HG02571 (cell line): ENCODE data around the gene ATP6V0A1.
"Not testable (repeated sequence)": the region's sequence is repeated elsewhere in the genome, so short reads cannot be mapped to it uniquely, and the experiment has no call there.

Experiments used
- ATAC-seq: cut with Tn5 transposase; IDR thresholded peaks from one replicate; pipeline ENCODE4 v1.9.1; 2021; ENCODE audit warnings: mild to moderate bottlenecking, moderate library complexity; ENCODE audit not compliant: unreplicated experiment

The ATP6V0A1 gene

DNA sequence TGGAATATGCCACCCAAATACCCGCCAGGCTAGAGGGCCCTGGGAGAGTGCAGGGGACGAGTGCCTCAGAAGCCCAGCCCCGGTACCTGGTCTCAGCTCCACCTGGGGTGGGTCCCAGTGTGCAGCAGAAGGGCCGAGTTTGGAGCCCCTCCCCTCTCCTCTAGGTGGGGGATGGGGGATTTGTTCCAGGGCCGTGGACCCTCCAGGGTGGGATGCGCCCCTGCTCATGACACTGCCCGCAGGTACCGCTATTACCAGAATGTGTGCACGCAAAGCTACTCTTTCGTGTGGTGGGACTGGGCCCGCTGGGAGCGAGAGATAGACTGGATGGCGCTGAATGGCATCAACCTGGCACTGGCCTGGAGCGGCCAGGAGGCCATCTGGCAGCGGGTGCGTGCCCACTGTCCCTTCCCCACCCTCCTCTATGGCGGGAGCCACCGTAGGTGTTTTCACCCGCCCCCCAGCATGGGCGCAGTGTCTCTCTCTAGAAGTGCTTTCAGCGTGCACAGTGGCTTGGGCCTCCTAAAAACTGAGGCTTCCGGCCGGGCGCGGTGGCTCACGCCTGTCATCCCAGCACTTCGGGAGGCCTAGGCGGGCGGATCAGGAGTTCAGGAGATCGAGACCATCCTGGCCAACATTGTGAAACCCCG, 78.6 kb downstream of the ATP6V0A1 start:
- ATAC-seq: no peak

DNA sequence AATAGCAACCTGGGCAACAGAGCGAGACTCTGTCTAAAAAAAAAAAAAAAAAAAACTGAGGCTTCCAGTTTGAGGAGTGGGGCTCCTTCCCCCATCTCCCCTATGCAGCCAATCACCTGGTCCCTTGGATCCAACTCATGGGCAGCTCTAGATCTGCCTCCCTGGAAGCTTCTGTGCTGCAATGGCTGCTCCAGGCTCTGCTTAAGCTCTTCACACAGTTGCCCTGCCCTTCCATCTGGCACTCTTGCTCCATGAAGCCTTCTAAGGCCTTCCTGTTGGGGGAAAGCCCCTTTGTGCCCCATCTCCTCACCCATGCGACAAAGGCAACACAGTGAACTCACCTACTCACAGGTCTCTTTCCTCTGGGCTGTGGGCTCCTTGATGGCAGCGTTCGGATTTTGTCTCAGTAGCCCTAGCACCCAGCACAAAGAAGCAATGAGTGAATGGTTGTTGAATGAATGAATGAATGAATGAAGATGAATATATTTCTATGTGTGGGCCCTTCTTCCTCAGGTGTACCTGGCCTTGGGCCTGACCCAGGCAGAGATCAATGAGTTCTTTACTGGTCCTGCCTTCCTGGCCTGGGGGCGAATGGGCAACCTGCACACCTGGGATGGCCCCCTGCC, 79.3 kb downstream of the ATP6V0A1 start:
- no peak for ATAC-seq

DNA sequence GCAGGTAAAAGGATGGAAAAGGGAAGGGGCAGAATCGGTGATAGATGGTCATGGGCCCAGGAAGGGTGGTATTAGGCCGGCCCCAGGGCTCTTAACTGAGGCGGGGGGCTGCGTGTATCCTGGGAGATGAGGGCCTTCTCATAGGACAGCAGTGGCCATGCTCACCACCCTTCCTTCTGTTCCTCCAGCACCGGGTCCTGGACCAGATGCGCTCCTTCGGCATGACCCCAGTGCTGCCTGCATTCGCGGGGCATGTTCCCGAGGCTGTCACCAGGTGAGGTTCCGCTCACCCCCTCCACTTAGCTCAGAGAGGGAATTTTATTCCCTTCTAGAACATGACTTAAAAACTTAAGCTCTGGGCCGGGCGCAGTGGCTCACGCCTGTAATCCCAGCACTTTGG, 79.8 kb downstream of the ATP6V0A1 start:
- ATAC-seq: no peak

DNA sequence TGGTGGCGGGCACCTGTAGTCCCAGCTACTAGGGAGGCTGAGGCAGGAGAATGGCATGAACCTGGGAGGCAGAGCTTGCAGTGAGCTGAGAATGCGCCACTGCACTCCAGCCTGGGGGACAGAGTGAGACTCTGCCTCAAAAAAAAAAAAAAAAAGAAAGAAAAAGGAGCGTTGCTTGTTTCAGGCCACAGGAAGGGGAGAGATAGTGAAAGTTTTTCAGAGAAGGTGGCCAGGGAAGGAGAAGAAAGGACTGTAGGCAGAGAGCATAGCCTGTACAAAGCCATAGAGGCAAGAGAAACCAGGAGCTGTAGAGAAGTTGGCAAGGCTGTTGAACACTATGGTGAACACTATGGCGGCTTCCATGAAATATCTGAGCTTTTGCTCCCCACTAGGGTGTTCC, 81.9 kb downstream of the ATP6V0A1 start:
- ATAC-seq: not testable (repeated sequence)

DNA sequence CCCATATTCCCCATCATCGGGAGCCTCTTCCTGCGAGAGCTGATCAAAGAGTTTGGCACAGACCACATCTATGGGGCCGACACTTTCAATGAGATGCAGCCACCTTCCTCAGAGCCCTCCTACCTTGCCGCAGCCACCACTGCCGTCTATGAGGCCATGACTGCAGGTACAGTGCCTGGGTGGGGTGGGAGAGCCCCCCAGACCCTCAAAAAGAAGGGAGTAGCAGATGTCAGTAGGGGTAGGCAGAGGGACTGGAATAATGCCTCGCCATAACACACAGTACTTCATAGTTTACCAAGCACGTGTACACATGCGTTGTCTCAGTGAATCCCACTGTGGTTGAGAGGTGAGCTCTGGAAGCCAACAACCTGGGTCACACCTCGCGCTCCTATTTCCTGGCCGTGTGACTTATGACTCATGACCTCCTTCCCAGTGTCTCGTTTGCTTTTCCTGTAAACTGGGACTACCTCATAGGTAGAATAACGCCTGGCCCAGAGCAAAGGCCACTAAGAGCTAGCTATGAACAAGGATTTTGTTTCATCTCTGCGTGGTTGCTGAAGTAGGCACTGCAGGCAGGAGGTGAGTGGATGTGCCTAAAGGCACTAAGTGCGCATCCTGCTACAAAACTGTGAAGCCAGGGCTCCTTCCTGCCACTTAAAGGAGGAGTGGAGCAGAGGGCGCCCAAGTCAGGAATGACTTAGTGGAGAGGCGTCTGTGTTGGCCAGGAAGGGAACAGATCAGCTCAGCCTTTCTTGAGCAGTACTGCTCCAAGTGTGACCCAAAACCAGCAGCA, 82.6 kb downstream of the ATP6V0A1 start:
- no peak for ATAC-seq

DNA sequence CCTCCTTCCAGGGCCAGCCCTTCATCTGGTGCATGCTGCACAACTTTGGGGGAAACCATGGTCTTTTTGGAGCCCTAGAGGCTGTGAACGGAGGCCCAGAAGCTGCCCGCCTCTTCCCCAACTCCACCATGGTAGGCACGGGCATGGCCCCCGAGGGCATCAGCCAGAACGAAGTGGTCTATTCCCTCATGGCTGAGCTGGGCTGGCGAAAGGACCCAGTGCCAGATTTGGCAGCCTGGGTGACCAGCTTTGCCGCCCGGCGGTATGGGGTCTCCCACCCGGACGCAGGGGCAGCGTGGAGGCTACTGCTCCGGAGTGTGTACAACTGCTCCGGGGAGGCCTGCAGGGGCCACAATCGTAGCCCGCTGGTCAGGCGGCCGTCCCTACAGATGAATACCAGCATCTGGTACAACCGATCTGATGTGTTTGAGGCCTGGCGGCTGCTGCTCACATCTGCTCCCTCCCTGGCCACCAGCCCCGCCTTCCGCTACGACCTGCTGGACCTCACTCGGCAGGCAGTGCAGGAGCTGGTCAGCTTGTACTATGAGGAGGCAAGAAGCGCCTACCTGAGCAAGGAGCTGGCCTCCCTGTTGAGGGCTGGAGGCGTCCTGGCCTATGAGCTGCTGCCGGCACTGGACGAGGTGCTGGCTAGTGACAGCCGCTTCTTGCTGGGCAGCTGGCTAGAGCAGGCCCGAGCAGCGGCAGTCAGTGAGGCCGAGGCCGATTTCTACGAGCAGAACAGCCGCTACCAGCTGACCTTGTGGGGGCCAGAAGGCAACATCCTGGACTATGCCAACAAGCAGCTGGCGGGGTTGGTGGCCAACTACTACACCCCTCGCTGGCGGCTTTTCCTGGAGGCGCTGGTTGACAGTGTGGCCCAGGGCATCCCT, 84.8 kb downstream of the ATP6V0A1 start:
- no peak for ATAC-seq

DNA sequence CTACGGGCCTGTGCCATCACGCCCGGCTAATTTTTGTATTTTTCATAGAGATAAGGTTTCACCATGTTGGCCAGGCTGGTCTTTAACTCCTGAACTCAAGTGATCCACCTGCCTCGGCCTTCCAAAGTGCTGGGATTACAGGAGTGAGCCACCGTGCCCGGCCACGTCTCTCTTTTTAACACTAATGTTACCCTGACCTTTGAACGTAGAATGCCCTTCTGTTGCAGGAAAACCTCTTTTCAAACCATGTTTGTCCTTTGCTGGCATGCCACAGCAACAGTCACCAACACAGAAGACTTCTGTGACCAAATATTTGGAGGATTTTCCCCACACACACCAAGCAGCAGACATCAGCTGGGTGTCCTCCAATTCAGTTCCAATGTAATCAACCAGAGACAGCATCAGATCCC, 86.2 kb downstream of the ATP6V0A1 start:
- ATAC-seq: no peak

DNA sequence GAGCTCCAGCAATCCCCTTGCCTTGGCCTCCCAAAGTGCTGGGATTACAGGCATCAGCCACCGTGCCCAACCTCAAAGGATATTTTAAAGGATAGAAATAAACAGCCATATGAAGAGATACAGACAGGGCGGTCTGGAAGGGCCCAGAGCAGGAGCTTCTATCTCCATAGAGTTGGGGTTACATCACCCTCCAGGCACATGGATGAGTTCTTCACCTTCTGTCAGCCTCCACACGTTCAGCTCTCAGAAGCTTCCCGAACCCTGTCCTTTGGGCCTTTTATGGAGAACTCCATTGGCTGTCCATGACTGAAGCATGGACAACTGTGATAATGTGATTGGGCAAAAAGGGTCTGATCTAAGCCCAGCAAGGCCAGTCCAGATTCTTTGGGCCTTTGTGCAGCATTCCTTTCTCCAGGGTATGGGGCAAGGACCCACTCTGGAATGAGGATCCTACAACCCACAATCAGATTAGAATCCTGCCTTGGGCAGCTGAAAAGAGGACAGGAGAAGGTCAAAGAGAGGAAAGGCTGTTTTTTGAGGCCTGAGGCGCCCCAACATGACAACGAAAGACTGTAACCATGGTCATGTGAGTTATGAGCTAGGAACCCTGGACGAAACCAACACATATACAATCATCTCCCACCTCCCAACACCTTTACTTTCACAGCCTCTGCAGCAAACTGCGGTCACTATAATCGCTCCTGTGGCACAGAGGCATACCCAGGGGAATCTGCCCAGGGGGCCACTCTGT, 87.3 kb downstream of the ATP6V0A1 start:
- not testable (repeated sequence) for ATAC-seq

DNA sequence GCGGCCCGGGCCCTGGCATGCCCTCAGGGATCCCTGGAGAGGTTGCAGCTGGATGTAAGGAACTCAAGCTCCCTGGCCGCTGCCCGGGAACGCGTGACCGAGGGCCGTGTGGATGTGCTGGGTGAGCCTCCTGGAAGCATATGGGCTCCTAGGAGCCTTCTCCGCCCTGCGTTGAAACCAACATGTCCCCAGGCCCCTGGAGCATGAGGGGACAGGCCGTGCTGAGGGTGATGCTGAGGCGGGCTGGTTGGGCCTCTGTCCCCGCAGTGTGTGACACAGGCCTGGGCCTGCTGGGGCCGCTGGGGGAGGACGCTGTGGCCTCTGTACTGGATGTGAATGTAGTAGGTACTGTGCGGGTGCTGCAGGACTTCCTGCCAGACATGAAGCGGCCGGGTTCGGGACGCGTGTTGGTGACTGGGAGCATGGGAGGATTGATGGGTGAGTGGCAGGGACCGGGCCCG, 88.4 kb downstream of the ATP6V0A1 start:
- ATAC-seq: no peak

DNA sequence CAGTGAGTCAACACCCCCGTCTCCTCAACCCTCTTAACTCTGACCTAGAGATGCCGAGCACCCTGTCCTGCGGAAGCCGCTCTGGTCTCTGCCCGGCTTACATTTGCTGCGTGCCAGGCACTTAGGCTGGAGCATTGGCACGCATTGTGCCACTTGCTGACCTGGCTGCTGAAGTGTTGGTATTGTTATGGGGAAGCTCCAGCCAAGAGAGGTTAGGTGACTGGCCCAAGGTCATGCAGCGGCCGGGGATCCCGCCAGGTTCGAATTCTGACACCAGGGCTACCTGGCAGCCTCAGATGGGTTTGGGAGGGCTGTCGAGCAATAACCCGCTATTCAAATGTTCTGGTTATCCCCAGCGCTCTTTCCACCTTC, 89.0 kb downstream of the ATP6V0A1 start:
- ATAC-seq: no peak

DNA sequence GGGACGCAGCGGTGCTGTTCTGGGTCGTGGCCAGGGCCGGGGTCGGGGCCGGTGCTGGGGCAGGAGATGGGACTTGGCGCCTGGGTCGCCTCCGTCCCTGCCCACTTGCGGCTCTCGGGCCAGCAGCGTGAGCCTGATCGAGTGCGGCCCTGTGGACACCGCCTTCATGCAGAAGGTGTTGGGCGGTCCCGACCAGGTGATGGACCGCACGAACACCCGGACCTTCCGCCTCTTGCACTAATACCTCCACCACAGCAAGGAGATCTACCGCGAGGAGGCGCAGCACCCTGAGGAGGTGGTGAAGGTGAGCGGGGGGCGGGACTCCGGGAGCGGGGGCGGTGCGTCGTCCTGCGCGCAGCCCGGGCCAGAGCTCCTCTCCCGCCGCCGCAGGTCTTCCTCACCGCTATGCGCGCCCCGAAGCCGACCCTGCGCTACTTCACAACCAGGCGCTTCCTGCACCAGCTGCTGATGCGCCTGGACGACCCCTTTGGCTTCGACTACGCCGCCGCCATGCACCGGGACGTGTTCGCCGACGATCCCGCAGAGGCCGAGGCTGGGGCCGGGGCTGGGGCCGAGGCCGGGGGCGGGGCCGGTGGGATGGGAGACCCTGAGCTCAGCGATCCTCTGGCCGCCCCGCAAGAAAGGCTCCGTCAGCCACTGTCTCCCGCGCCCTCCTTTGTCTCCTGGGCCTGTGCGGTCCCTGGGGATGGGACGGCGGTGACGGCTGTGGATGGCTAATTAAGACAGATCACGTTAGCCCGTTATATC, 89.6 kb downstream of the ATP6V0A1 start:
- ATAC-seq: peak; percentile 50

DNA sequence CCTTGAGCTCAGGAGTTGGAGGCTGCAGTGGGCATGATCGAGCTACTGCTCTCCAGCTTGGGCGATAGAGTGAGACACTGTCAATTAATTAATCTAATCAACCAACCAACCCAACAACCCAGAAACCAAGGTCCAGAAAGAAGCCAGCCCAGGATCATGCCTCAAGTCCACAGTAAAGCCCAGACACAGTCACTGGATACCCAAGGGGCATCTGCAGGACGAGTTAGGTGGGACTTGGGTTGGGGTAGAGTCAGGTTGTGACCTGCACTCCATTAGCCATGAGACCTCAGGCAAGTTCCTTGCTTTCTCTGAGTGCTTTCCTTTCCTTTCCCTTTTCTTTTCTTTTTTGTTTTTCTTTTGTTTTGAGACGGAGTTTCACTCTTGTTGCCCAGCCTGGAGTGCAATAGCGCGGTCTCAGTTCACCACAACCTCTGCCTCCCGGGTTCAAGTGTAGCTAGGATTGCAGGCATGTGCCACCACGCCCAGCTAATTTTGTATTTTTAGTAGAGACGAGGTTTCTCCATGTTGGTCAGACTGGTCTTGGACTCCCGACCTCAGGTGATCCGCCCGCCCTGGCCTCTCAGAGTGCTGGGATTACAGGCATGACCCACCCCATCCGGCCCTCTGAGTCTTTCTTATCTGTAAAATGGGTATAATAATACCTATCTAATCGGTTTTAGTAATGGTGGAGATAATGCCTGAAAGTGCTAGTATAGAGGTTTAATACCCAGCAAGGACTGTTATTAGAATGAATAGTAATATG, 90.5 kb downstream of the ATP6V0A1 start:
- ATAC-seq: no peak

DNA sequence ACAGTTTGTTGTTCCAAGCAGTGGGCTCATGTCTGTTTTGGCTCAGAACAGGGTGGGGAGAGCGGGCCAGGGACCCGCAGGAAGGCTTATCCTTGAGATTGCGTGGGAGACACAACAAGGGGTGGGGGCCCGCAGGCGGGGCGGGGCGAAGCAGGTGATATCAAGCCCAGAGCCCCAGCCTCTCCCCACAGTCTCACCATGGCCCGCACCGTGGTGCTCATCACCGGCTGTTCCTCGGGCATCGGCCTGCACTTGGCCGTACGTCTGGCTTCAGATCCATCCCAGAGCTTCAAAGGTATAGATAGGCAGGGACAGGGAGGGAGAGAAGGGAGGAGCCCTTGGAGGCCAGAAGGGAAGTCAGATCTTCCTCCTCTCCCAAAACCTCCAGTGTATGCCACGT, 94.1 kb downstream of the ATP6V0A1 start, which contains the start of gene HSD17B1:
TSS of gene HSD17B1 (plus strand) at position 188 of the 400 bp plus-strand sequence. CDS start at position 199, 11 bp downstream.
- not testable (repeated sequence) for ATAC-seq

DNA sequence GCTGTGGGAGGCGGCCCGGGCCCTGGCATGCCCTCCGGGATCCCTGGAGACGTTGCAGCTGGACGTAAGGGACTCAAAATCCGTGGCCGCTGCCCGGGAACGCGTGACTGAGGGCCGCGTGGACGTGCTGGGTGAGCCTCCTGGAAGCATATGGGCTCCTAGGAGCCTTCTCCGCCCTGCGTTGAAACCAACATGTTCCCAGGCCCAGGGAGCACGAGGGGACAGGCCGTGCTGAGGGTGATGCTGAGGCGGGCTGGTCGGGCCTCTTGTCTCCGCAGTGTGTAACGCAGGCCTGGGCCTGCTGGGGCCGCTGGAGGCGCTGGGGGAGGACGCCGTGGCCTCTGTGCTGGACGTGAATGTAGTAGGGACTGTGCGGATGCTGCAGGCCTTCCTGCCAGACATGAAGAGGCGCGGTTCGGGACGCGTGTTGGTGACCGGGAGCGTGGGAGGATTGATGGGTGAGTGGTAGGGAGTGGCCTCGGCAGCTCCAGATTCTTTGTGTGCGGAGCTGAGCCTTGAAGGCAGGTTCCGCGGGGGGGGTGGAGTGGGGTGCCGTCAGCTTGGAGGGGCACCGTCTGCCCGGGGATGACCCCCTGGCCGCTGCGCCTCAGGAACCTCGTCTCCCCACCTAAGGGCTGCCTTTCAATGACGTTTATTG, 94.6 kb downstream of the ATP6V0A1 start:
- ATAC-seq: no peak

DNA sequence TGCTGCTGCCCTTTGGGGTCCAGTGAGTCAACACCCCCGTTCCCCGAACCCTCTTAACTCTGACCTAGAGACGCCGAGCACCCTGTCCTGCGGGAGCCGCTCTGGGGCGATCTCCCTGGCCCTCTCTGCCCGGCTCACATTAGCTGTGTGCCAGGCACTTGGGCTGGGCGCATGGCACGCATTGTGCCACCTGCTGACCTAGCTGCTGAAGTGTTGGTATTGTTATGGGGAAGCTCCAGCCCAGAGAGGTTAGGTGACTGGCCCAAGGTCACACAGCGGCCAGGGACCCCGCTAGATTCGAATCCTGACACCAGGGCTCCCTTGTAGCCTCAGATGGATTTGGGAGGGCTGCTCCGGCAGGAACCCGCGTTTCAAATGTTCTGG, 95.2 kb downstream of the ATP6V0A1 start:
- ATAC-seq: no peak

DNA sequence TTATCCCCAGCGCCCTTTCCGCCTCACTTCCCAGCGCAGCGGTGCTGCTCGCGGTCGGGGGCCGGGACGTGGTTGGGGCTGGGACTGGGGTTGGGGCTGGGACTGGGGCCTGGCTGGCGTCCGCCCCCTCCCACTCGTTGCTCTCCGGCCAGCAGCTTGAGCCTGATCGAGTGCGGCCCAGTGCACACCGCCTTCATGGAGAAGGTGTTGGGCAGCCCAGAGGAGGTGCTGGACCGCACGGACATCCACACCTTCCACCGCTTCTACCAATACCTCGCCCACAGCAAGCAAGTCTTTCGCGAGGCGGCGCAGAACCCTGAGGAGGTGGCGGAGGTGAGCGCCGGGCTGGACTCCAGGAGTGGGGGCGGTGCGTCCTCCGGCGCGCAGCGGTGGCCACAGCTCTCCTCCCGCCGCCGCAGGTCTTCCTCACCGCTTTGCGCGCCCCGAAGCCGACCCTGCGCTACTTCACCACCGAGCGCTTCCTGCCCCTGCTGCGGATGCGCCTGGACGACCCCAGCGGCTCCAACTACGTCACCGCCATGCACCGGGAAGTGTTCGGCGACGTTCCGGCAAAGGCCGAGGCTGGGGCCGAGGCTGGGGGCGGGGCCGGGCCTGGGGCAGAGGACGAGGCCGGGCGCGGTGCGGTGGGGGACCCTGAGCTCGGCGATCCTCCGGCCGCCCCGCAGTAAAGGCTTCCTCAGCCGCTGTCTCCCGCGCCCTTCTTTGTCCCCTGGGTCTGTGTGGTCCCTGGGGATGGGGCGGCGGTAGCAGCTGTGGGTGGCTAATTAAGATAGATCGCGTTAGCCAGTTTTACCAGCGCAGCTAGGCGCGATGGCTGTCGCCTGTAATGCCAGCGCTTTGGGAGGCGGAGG, 95.8 kb downstream of the ATP6V0A1 start:
- peak; percentile 71 for ATAC-seq

DNA sequence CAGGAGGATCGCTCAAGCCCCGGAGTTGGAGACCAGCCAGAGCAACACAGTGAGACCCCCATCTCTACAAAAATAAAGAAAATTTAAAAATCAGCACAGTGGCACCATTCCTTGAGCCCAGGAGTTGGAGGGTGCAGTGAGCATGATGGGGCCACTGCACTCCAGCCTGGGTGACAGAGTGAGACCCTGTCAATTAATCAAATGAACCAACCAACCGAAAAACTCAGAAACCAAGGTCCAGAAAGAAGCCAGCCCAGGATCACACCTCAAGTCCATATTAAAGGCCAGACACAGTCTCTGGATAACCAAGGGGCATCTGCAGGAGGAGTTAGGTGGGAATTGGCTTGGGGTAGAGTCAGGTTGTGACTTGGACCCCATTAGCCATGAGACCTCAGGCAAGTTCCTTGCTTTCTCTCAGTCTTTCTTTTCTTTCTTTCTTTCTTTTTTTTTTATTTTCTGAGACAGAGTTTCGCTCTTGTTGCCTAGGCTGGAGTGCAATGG, 96.5 kb downstream of the ATP6V0A1 start:
- no peak for ATAC-seq
